K562 (cell line): ENCODE measurements around the gene ATXN1. TPM values are rescaled to one million over a fixed set of nuclear protein-coding genes. Genes with fewer than 3 reads are reported as not detected.

Experiments
- ATAC-seq: fragments of 200-7000 bp; cut with Tn5 transposase; 3 replicates; pipeline ENCODE4 v1.9.1; 2020; ENCODE audit warnings: moderate library complexity
- BruUV-seq: library from RNA; stranded (reverse); fragments of 400-500 nt; replicated peaks from 2 replicates; lab custom pipeline; 2021; lab: Mats Ljungman, UMichigan
- CTCF ChIA-PET: fragments of 300-600 bp; formaldehyde crosslinking; extraction: SDS; loops from one replicate; lab custom pipeline; 2021; ENCODE audit warnings: low intra/inter-chr PET ratio; lab: Yijun Ruan, JAX
- POLR2A ChIA-PET: fragments of 300-600, 350-650 bp; sonication (Branson Sonifier 250); formaldehyde crosslinking; extraction: SDS; loops from one replicate; lab custom pipeline; 2021; ENCODE audit warnings: antibody characterized with exemption, inconsistent platforms; lab: Yijun Ruan, JAX
- DNase-seq, 4 experiments: peaks; one replicate each; pipeline versions ENCODE4 v3.0.0 to v3.0.0-alpha.2; 2011 to 2018; ENCODE audit warnings: low spot score in 3 of 4, mixed read lengths in 3 of 4; ENCODE audit errors: extremely low read depth in 1 of 4
- FAIRE-seq: peaks from 2 replicates; lab custom pipeline; 2011; peaks lifted over from hg19 to GRCh38; lab: Jason Lieb, UNC
- H2AFZ ChIP-seq: 2 replicates; pipeline ENCODE4 v1.6.0; 2011; ENCODE audit warnings: low read depth, low read length, control low read depth, inconsistent platforms
- H3K27ac ChIP-seq: fragments of 200-600 bp; 3 replicates; pipeline ENCODE4 v1.8.0; 2011; ENCODE audit warnings: low read depth, mild to moderate bottlenecking, control low read depth, inconsistent platforms, low read length, moderate library complexity, mixed read lengths; ENCODE audit errors: extremely low read depth
- H3K27me3 ChIP-seq, 2 experiments: fragments of 300-600 bp in 1 of 2; 2 replicates in 1 of 2; 3 replicates in 1 of 2; pipeline versions ENCODE4 v1.6.0 to v1.8.0; 2011; ENCODE audit warnings: inconsistent platforms in 2 of 2, low read length in 2 of 2, mild to moderate bottlenecking in 1 of 2, mixed read lengths in 1 of 2, moderate library complexity in 1 of 2; ENCODE audit not compliant: control insufficient read depth in 2 of 2, insufficient read depth in 2 of 2
- H3K36me3 ChIP-seq: fragments of 300-600 bp; 3 replicates; pipeline ENCODE4 v1.8.0; 2011; ENCODE audit warnings: mild to moderate bottlenecking, low read length, inconsistent platforms; ENCODE audit not compliant: control insufficient read depth, insufficient read depth
- H3K4me1 ChIP-seq, 2 experiments: fragments of 200-600 bp in 1 of 2; replicated peaks in 1 of 2; 2 replicates in 1 of 2; 3 replicates in 1 of 2; pipeline versions ENCODE4 v1.5.1 to v1.8.0; 2011; ENCODE audit warnings: inconsistent platforms in 2 of 2, low read length in 2 of 2, mild to moderate bottlenecking in 1 of 2, mixed read lengths in 1 of 2, moderate library complexity in 1 of 2; ENCODE audit not compliant: control insufficient read depth in 2 of 2, insufficient read depth in 2 of 2
- H3K4me2 ChIP-seq: 2 replicates; pipeline ENCODE4 v1.6.1; 2011; ENCODE audit warnings: low read length, control low read depth, inconsistent platforms, mixed read lengths; ENCODE audit not compliant: insufficient read depth
- H3K4me3 ChIP-seq: fragments of 200-600 bp; sonication (generic), shearing (Covaris generic); 2 replicates; pipeline ENCODE4 v1.5.1; 2016; ENCODE audit warnings: control low read depth, inconsistent platforms
- H3K79me2 ChIP-seq: fragments of 200-600 bp; 3 replicates; pipeline ENCODE4 v1.8.0; 2011; ENCODE audit warnings: low read length, inconsistent platforms; ENCODE audit not compliant: control insufficient read depth, insufficient read depth
- H3K9ac ChIP-seq, 2 experiments: 2 replicates each; pipeline versions ENCODE4 v1.6.0 to v1.6.1; 2011; ENCODE audit warnings: low read depth in 2 of 2, low read length in 2 of 2, control low read depth in 1 of 2, inconsistent platforms in 1 of 2, mild to moderate bottlenecking in 1 of 2, mixed read lengths in 1 of 2; ENCODE audit not compliant: insufficient read depth in 1 of 2
- H3K9me1 ChIP-seq: one replicate; pipeline ENCODE4 v1.6.0; 2011; ENCODE audit warnings: inconsistent platforms, mild to moderate bottlenecking, low read length, moderate library complexity; ENCODE audit not compliant: control insufficient read depth, insufficient read depth
- H3K9me3 ChIP-seq: replicated peaks from 2 replicates; pipeline ENCODE4 v1.5.1; 2011; ENCODE audit warnings: low read depth, low read length, inconsistent platforms; ENCODE audit not compliant: control insufficient read depth, insufficient read depth
- H4K20me1 ChIP-seq: replicated peaks from 2 replicates; pipeline ENCODE4 v1.6.1; 2011; ENCODE audit warnings: low read length, inconsistent platforms, mixed read lengths; ENCODE audit not compliant: control insufficient read depth, insufficient read depth
- CCNT2 ChIP-seq: IDR thresholded peaks from 2 replicates; pipeline ENCODE4 v1.6.1; 2011; ENCODE audit warnings: borderline replicate concordance, low read depth, mild to moderate bottlenecking, moderate library complexity, mixed read lengths, low read length; ENCODE audit not compliant: insufficient read length; ENCODE audit errors: extremely low read depth
- HMG20B ChIP-seq: fragments of 250-450 bp; sonication (Bioruptor Pico); IDR thresholded peaks from 2 replicates; pipeline ENCODE4 v1.5.0; 2021; ENCODE audit warnings: mild to moderate bottlenecking
- LARP7 ChIP-seq: fragments of 450-650 bp; IDR thresholded peaks from 2 replicates; pipeline ENCODE4 v1.6.1; 2016
- MTA1 ChIP-seq: fragments of 450-650 bp; IDR thresholded peaks from 2 replicates; pipeline ENCODE4 v1.6.1; 2017; ENCODE audit warnings: borderline replicate concordance
- NFE2 ChIP-seq: IDR thresholded peaks from 2 replicates; pipeline ENCODE4 v1.6.1; 2014; ENCODE audit warnings: antibody characterized with exemption, low read depth
- NR4A1 ChIP-seq, 2 experiments: fragments of 250-450 bp in 1 of 2; fragments of 450-650 bp in 1 of 2; sonication (Bioruptor Pico) in 1 of 2; IDR thresholded peaks; 2 replicates each; pipeline versions ENCODE4 v1.4.0 to v1.6.1; 2016 to 2020; ENCODE audit warnings: mild to moderate bottlenecking in 2 of 2, missing compliant biosample characterization in 1 of 2, missing genetic modification characterization in 1 of 2, moderate library complexity in 1 of 2
- TOE1 ChIP-seq, 2 experiments: fragments of 450-650 bp in 1 of 2; sonication (generic) in 1 of 2; formaldehyde crosslinking in 1 of 2; IDR thresholded peaks; 2 replicates each; pipeline versions ENCODE4 v1.7.1 to v1.8.0; 2016 to 2022; ENCODE audit warnings: borderline replicate concordance in 2 of 2, mild to moderate bottlenecking in 2 of 2, antibody characterized with exemption in 1 of 2, inconsistent platforms in 1 of 2, low read depth in 1 of 2, missing genetic modification reagents in 1 of 2, moderate library complexity in 1 of 2
- ZNF444 ChIP-seq: fragments of 250-450 bp; sonication (Bioruptor Pico); IDR thresholded peaks from 2 replicates; pipeline ENCODE4 v1.4.0; 2020; ENCODE audit warnings: mild to moderate bottlenecking, moderate library complexity
- WGBS: fragments of 100-300 bp; shearing (Covaris generic); methylation state at CpG from one replicate; pipeline ENCODE4 v1.1.6; 2016; ENCODE audit warnings: low coverage, mixed read lengths; ENCODE audit not compliant: insufficient coverage; ENCODE audit errors: missing lambda C conversion rate; 5-methylcytosine and 5-hydroxymethylcytosine counted together
- in situ Hi-C: fragments of 300-500 bp; cut with MboI; formaldehyde crosslinking; loops from 4 replicates; pipeline ENCODE4 v1.15.0; 2018; ENCODE audit warnings: inconsistent platforms, mixed read lengths
- intact Hi-C: fragments of 100-400 bp; cut with micrococcal nuclease; formaldehyde crosslinking; loops from 2 replicates; pipeline ENCODE4 v1.14.2; 2022
- polyA plus RNA-seq, 8 experiments: library from polyadenylated mRNA; depleted of rRNA in 4 of 8; stranded (reverse) in 5 of 8; unstranded in 3 of 8; fragments of >200 nt; fragmentation: Nextera tagmentation in 2 of 8; fragmentation: Illumina TruSeq in 1 of 8; extraction: Ambion mirVana in 2 of 8; extraction: Trizol in 1 of 8; gene quantifications; 2 replicates each; pipeline versions ENCODE4 v1.2.1 to v1.2.3, GENCODE V29; 2011 to 2014; ENCODE audit warnings: inconsistent platforms in 1 of 8, missing spikeins in 1 of 8
- total RNA-seq, 7 experiments: library from RNA; depleted of rRNA in 6 of 7; stranded (reverse); fragments of >200 nt in 6 of 7; fragmentation: Illumina TruSeq in 2 of 7; extraction: Trizol in 2 of 7; gene quantifications; 2 replicates each; pipeline versions ENCODE4 v1.2.1 to v1.2.3, GENCODE V29; 2011 to 2021; ENCODE audit warnings: low replicate concordance in 1 of 7

The ATXN1 gene
- total and polyA plus RNA-seq, 9 of the 15 experiments (the other 6 are each of a cell fraction or from before 2014, with no cell fraction given): under 0.01 to 1.2 (median 0.58) TPM

GRCh38 chr6:16688436-16688835 is 72.8 kb downstream of the ATXN1 start:
- no peak overlapping the region for H3K4me2 ChIP-seq
- intact Hi-C loops (no loop called here), in situ Hi-C loops (no loop called here)
- no peaks in the 10 kb centered on the region for H3K9me3 ChIP-seq
- FAIRE-seq (no peak), DNase-seq (no peak), ATAC-seq (no peak)
- no peak for TF ChIP-seq NR4A1 (CRISPR knock-in tag; IDR thresholded peaks at IDR 0.05)
- TF ChIP-seq NR4A1 (tag; IDR thresholded peaks at IDR 0.05): no peak
- WGBS: 7% methylated on average over 1 of the region's 1 CpG
- no peaks in the 10 kb centered on the region for H4K20me1 ChIP-seq
- POLR2A ChIA-PET: interaction anchor here (0.6 to 1.3 kb wide), 2 partner anchors 10 to 232 kb away, joined by 3 read pairs; no protein-coding TSS in a partner anchor
- H3K9ac ChIP-seq: no peak overlapping the region
- H3K36me3 ChIP-seq: no peaks in the 10 kb centered on the region
- H3K27me3 ChIP-seq: peaks cover 0 to 4% of the 10 kb centered on the region in 2 experiments; a peak in 1 of 5 replicates
- no peak overlapping the region for H2AFZ ChIP-seq
- H3K79me2 ChIP-seq: no peaks in the 10 kb centered on the region
- H3K4me1 ChIP-seq: no peaks in the 10 kb centered on the region
- H3K9me1 ChIP-seq: no peaks in the 10 kb centered on the region
- CTCF ChIA-PET: no interaction called here
- no TSS peak for BruUV-seq
- H3K4me3 ChIP-seq: no peak overlapping the region
- no peak overlapping the region for H3K27ac ChIP-seq

GRCh38 chr6:16687045-16687444 is 74.2 kb downstream of the ATXN1 start:
- no peak for DNase-seq
- H3K79me2 ChIP-seq: no peaks in the 10 kb centered on the region
- no peak overlapping the region for H3K4me2 ChIP-seq
- H3K27ac ChIP-seq: no peak overlapping the region
- TF ChIP-seq NFE2: no peak
- TF ChIP-seq MTA1: no peak
- TF ChIP-seq CCNT2: no peak
- no peak for TF ChIP-seq TOE1 (IDR thresholded peaks at IDR 0.05; ENCODE audit: borderline replicate concordance)
- no peak for TF ChIP-seq TOE1 (CRISPR knock-in tag; IDR thresholded peaks at IDR 0.05; ENCODE audit: borderline replicate concordance, low read depth)
- TF ChIP-seq LARP7: no peak
- TF ChIP-seq ZNF444 (CRISPR knock-in tag): no peak
- no peak for TF ChIP-seq HMG20B (CRISPR knock-in tag)
- TF ChIP-seq, all 486 proteins: peak for 0
- no peak overlapping the region for H2AFZ ChIP-seq
- ATAC-seq: no peak
- H3K9ac ChIP-seq: no peak overlapping the region
- WGBS: 7% methylated on average over 3 of the region's 3 CpGs
- in situ Hi-C loops: no loop called here
- no peak for FAIRE-seq
- H3K4me3 ChIP-seq: no peak overlapping the region
- POLR2A ChIA-PET: no interaction called here
- H4K20me1 ChIP-seq: no peaks in the 10 kb centered on the region
- CTCF ChIA-PET: no interaction called here
- no peaks in the 10 kb centered on the region for H3K36me3 ChIP-seq
- H3K9me1 ChIP-seq: no peaks in the 10 kb centered on the region
- H3K27me3 ChIP-seq: peaks cover 0 to 4% of the 10 kb centered on the region in 2 experiments; a peak in 1 of 5 replicates
- BruUV-seq: no TSS peak
- H3K9me3 ChIP-seq: no peaks in the 10 kb centered on the region
- intact Hi-C loops: no loop called here
- H3K4me1 ChIP-seq: no peaks in the 10 kb centered on the region
